CD14-positive monocyte (primary cell): Measurements from ENCODE around the gene TNFSF10. TPM values are rescaled to one million over a fixed set of nuclear protein-coding genes. Genes with fewer than 3 reads are reported as not detected.
"Not testable (repeated sequence)": the region's sequence is repeated elsewhere in the genome, so short reads cannot be mapped to it uniquely, and the experiment has no call there.

Experiments used
- DNase-seq, 3 donors: peaks; one replicate each; pipeline ENCODE4 v3.0.0-alpha.2; 2011 to 2022
- H2AFZ ChIP-seq: 2 replicates; pipeline ENCODE4 v1.6.0; 2012; ENCODE audit warnings: mild to moderate bottlenecking, low read depth, low read length, inconsistent platforms; ENCODE audit not compliant: insufficient read depth, poor library complexity, severe bottlenecking
- H3K27ac ChIP-seq, 2 donors: 1 replicate in 1 of 2; 2 replicates in 1 of 2; pipeline ENCODE4 v1.5.1; 2012 to 2013; ENCODE audit warnings: low read length in 2 of 2, control low read depth in 1 of 2, inconsistent platforms in 1 of 2, low read depth in 1 of 2, mild to moderate bottlenecking in 1 of 2
- H3K27me3 ChIP-seq, 2 donors: one replicate each; pipeline versions ENCODE4 v1.6.0 to v1.6.1; 2011 to 2013; ENCODE audit warnings: low read length in 2 of 2; ENCODE audit not compliant: control insufficient read depth in 2 of 2, insufficient read depth in 2 of 2
- H3K36me3 ChIP-seq, 2 donors: replicated peaks in 1 of 2; 1 replicate in 1 of 2; 2 replicates in 1 of 2; pipeline versions ENCODE4 v1.5.1 to v1.6.1; 2012 to 2013; ENCODE audit warnings: low read length in 2 of 2, control low read depth in 1 of 2, inconsistent platforms in 1 of 2, mild to moderate bottlenecking in 1 of 2; ENCODE audit not compliant: insufficient read depth in 2 of 2, control insufficient read depth in 1 of 2
- H3K4me1 ChIP-seq, 2 donors: 1 replicate in 1 of 2; 2 replicates in 1 of 2; pipeline versions ENCODE4 v1.5.1 to v1.6.1; 2012 to 2013; ENCODE audit warnings: low read length in 2 of 2, control low read depth in 1 of 2, inconsistent platforms in 1 of 2, mild to moderate bottlenecking in 1 of 2, moderate library complexity in 1 of 2; ENCODE audit not compliant: insufficient read depth in 2 of 2, control insufficient read depth in 1 of 2
- H3K4me2 ChIP-seq: replicated peaks from 2 replicates; pipeline ENCODE3; 2012; ENCODE audit warnings: low read length, moderate library complexity, mild to moderate bottlenecking; ENCODE audit not compliant: poor library complexity, severe bottlenecking; ENCODE audit errors: extremely low read depth
- H3K4me3 ChIP-seq, 3 experiments: fragments of 200-600 bp in 1 of 3; sonication (generic) in 1 of 3; replicated peaks in 1 of 3; 1 replicate in 2 of 3; 2 replicates in 1 of 3; pipeline ENCODE4 v1.5.1; 2011 to 2013; ENCODE audit warnings: low read length in 3 of 3, mild to moderate bottlenecking in 3 of 3, control low read depth in 2 of 3, low read depth in 2 of 3, inconsistent platforms in 1 of 3, moderate library complexity in 1 of 3
- H3K79me2 ChIP-seq: 2 replicates; pipeline ENCODE4 v1.6.0; 2012; ENCODE audit warnings: mild to moderate bottlenecking, control low read depth, inconsistent platforms, low read length, moderate library complexity; ENCODE audit not compliant: insufficient read depth
- H3K9ac ChIP-seq: 2 replicates; pipeline ENCODE4 v1.6.0; 2017; ENCODE audit warnings: low read length, mild to moderate bottlenecking; ENCODE audit not compliant: insufficient read depth, poor library complexity, severe bottlenecking
- H3K9me3 ChIP-seq, 2 donors: replicated peaks in 1 of 2; 1 replicate in 1 of 2; 2 replicates in 1 of 2; pipeline versions ENCODE4 v1.5.1 to v1.6.1; 2012 to 2013; ENCODE audit warnings: low read length in 2 of 2, control low read depth in 1 of 2; ENCODE audit not compliant: control insufficient read depth in 1 of 2, insufficient read depth in 1 of 2
- H4K20me1 ChIP-seq: 2 replicates; pipeline ENCODE4 v1.6.0; 2012; ENCODE audit warnings: mild to moderate bottlenecking, low read length, control low read depth, moderate library complexity; ENCODE audit not compliant: insufficient read depth
- H3K27ac Mint-ChIP-seq, 7 donors: one replicate each; pipeline ENCODE4 v1.8.0; 2020; ENCODE audit warnings: mild to moderate bottlenecking in 7 of 7, mixed read lengths in 7 of 7, moderate library complexity in 6 of 7, inconsistent platforms in 2 of 7
- H3K27me3 Mint-ChIP-seq, 3 donors: one replicate each; pipeline ENCODE4 v1.8.0; 2021 to 2022; ENCODE audit warnings: low read depth in 3 of 3, mild to moderate bottlenecking in 3 of 3, mixed read lengths in 3 of 3, moderate library complexity in 3 of 3, inconsistent platforms in 1 of 3
- H3K36me3 Mint-ChIP-seq, 2 donors: one replicate each; pipeline ENCODE4 v1.8.0; 2020; ENCODE audit warnings: mixed read lengths in 2 of 2, inconsistent platforms in 1 of 2, mild to moderate bottlenecking in 1 of 2
- H3K4me1 Mint-ChIP-seq: one replicate; pipeline ENCODE4 v1.8.0; 2020; ENCODE audit warnings: mild to moderate bottlenecking, mixed read lengths
- H3K4me3 Mint-ChIP-seq, 2 donors: one replicate each; pipeline ENCODE4 v1.8.0; 2020; ENCODE audit warnings: mild to moderate bottlenecking in 2 of 2, mixed read lengths in 2 of 2, moderate library complexity in 1 of 2
- H3K9me3 Mint-ChIP-seq, 7 donors: one replicate each; pipeline ENCODE4 v1.8.0; 2020 to 2022; ENCODE audit warnings: mixed read lengths in 7 of 7, mild to moderate bottlenecking in 6 of 7, moderate library complexity in 6 of 7, inconsistent platforms in 2 of 7
- CTCF ChIP-seq: fragments of 200-600 bp; IDR thresholded peaks from one replicate; pipeline ENCODE4 v1.8.0; 2022; ENCODE audit warnings: antibody characterized with exemption, mild to moderate bottlenecking
- WGBS: methylation state at CpG from one replicate; pipeline ENCODE4 v1.1.5; 2013; ENCODE audit warnings: missing lambda C conversion rate; ENCODE audit not compliant: insufficient coverage; 5-methylcytosine and 5-hydroxymethylcytosine counted together
- intact Hi-C, 2 donors: fragments of 100-400 bp; cut with micrococcal nuclease; formaldehyde crosslinking; loops; one replicate each; pipeline versions ENCODE4 v1.15.0 to v1.15.1; 2023
- polyA plus RNA-seq, 3 donors: library from polyadenylated mRNA; depleted of rRNA in 1 of 3; unstranded in 2 of 3; stranded (reverse) in 1 of 3; fragments of 300-500 nt in 2 of 3; fragments of >200 nt in 1 of 3; fragmentation: Illumina TruSeq in 2 of 3; gene quantifications; 1 replicate in 2 of 3; 2 replicates in 1 of 3; pipeline ENCODE4 v1.2.3, GENCODE V29; 2012 to 2021

TNFSF10 gene
- polyA plus RNA-seq, 3 donors, result 146 to 293 (median 264) TPM

- peaks cover 0 to 2% of the 10 kb centered on the region in 2 donors for H3K36me3 Mint-ChIP-seq
- no peaks in the 10 kb centered on the region for H3K27me3 ChIP-seq
- no peak for TF ChIP-seq CTCF
- peaks cover 0 to 2% (median 0%) of the 10 kb centered on the region in 3 donors for H3K27me3 Mint-ChIP-seq
- peak overlapping the region; percentile 49 for H3K4me2 ChIP-seq
- intact Hi-C loops, result loop anchor here in 1 of 2 donors (10.0 kb wide), 1 partner anchor 55 kb away; no protein-coding TSS in a partner anchor
- H3K9me3 ChIP-seq, result peaks cover 3 to 11% of the 10 kb centered on the region in 2 donors
- no peaks in the 10 kb centered on the region for H3K36me3 ChIP-seq
- no CpG with 5 or more reads among the region's 4 CpGs for WGBS
- no peak overlapping the region for H3K9ac ChIP-seq
- no peak overlapping the region for H2AFZ ChIP-seq
- peaks cover 37% of the 10 kb centered on the region for H3K4me1 Mint-ChIP-seq
- H4K20me1 ChIP-seq, result no peaks in the 10 kb centered on the region
- H3K79me2 ChIP-seq, result no peaks in the 10 kb centered on the region
- peak overlapping the region in 1 of 2 donors; percentile 83 for H3K27ac ChIP-seq
- H3K27ac Mint-ChIP-seq, result peak overlapping the region; percentile 83 to 90 (median 87)
- H3K9me3 Mint-ChIP-seq, result peaks cover 6 to 12% (median 8%) of the 10 kb centered on the region in 7 donors
- H3K4me3 ChIP-seq, result peak overlapping the region in 2 of 3 experiments; percentile 22 to 55
- H3K4me3 Mint-ChIP-seq, result peak overlapping the region in 1 of 2 donors; percentile 77
- peaks cover 30 to 49% of the 10 kb centered on the region in 2 donors for H3K4me1 ChIP-seq
- peak; percentile 21 to 50 (median 46) for DNase-seq
Measured at GRCh38 chr3:172569128-172570008, 46.1 kb upstream of the TNFSF10 start.

DNA sequence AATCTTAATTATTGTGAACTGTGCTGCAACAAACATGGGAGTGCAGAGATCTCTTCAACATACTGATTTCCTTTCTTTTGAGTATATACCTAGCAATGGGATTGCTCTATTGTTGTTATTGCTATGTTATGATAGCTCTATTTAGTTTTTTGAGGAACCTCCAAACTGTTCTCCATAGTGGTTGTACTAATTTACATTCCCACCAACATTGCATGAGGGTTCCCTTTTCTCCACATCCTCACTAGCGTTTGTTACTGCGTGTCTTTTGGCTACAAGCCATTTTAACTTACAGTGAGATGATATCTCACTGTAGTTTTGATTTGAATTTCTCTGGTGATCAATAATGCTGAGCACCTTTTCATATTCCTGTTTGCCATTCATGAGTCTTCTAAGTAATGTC is 45.5 kb upstream of the TNFSF10 start:
- Mint-ChIP-seq H3K27me3 (peaks cover 0 to 2% (median 0%) of the 10 kb centered on the region in 3 donors), H3K36me3 (peaks cover 0 to 2% of the 10 kb centered on the region in 2 donors), H3K4me1 (peaks cover 42% of the 10 kb centered on the region), H3K9me3 (peaks cover 4 to 12% (median 7%) of the 10 kb centered on the region in 7 donors), H3K27ac (peak overlapping the region; percentile 83 to 90 (median 87)), H3K4me3 (peak overlapping the region in 1 of 2 donors; percentile 77)
- TF ChIP-seq CTCF, result no peak
- Histone ChIP-seq H3K4me1 (peaks cover 35 to 56% of the 10 kb centered on the region in 2 donors), H3K79me2 (no peaks in the 10 kb centered on the region), H3K4me3 (peak overlapping the region in 2 of 3 experiments; percentile 22 to 55), H3K9ac (no peak overlapping the region), H2AFZ (no peak overlapping the region), H4K20me1 (no peaks in the 10 kb centered on the region), H3K27ac (peak overlapping the region in 1 of 2 donors; percentile 83), H3K36me3 (no peaks in the 10 kb centered on the region), H3K27me3 (no peaks in the 10 kb centered on the region), H3K4me2 (peak overlapping the region; percentile 49), H3K9me3 (peaks cover 3 to 11% of the 10 kb centered on the region in 2 donors)
- DNase-seq, result peak; percentile 59 to 85 (median 69)
- intact Hi-C loops, result loop anchor here in 1 of 2 donors (10.0 kb wide), 1 partner anchor 54 kb away; no protein-coding TSS in a partner anchor
- no CpG with 5 or more reads among the region's 2 CpGs for WGBS

- not testable (repeated sequence) for H3K27me3 Mint-ChIP-seq, H3K4me3 ChIP-seq, H4K20me1 ChIP-seq, H3K9ac ChIP-seq, H3K36me3 Mint-ChIP-seq, H2AFZ ChIP-seq, H3K4me3 Mint-ChIP-seq, H3K79me2 ChIP-seq, H3K4me2 ChIP-seq, H3K27me3 ChIP-seq, DNase-seq, H3K36me3 ChIP-seq
- Mint-ChIP-seq H3K9me3 (peaks cover 4 to 12% (median 7%) of the 10 kb centered on the region in 7 donors), H3K27ac (peak overlapping the region in 2 of 7 donors; percentile 42 to 59), H3K4me1 (peaks cover 57% of the 10 kb centered on the region)
- intact Hi-C loops, result loop anchor here in 1 of 2 donors (10.0 kb wide), 1 partner anchor 52 kb away; no protein-coding TSS in a partner anchor
- Histone ChIP-seq H3K9me3 (peaks cover 3 to 11% of the 10 kb centered on the region in 2 donors), H3K4me1 (peaks cover 53 to 75% of the 10 kb centered on the region in 2 donors), H3K27ac (peak overlapping the region in 1 of 2 donors; percentile 83)
- WGBS, result no CpG with 5 or more reads among the region's 2 CpGs
Measured at GRCh38 chr3:172566785-172567184, 43.6 kb upstream of the TNFSF10 start.
